H9 (cell line): ENCODE results near the gene SPRED3. TPM values are rescaled to one million over a fixed set of nuclear protein-coding genes. Genes with fewer than 3 reads are reported as not detected.
A peak's percentile ranks its signal among the peaks of the same experiment; 100 is the strongest.

ENCODE experiments used
- DNase-seq: peaks from one replicate; pipeline ENCODE4 v3.0.0-alpha.2; 2017
- H2AFZ ChIP-seq: one replicate; pipeline ENCODE4 v1.6.1; 2013; ENCODE audit warnings: mild to moderate bottlenecking, low read length, control low read depth, moderate library complexity
- H2AK5ac ChIP-seq: 2 replicates; pipeline ENCODE4 v1.6.1; 2013; ENCODE audit warnings: low read length, control low read depth, mixed read lengths; ENCODE audit not compliant: insufficient read length
- H2BK120ac ChIP-seq: one replicate; pipeline ENCODE4 v1.6.1; 2013; ENCODE audit warnings: low read depth, mild to moderate bottlenecking, low read length, control low read depth, inconsistent platforms; ENCODE audit not compliant: poor library complexity, severe bottlenecking
- H2BK12ac ChIP-seq: 2 replicates; pipeline ENCODE4 v1.6.1; 2013; ENCODE audit warnings: low read length, control low read depth, mixed read lengths, low read depth; ENCODE audit not compliant: insufficient read length
- H2BK15ac ChIP-seq: 2 replicates; pipeline ENCODE4 v1.6.1; 2013; ENCODE audit warnings: low read depth, low read length, control low read depth
- H2BK20ac ChIP-seq: one replicate; pipeline ENCODE4 v1.6.1; 2013; ENCODE audit warnings: low read depth, mild to moderate bottlenecking, low read length, control low read depth, inconsistent platforms; ENCODE audit not compliant: poor library complexity, severe bottlenecking
- H2BK5ac ChIP-seq: 2 replicates; pipeline ENCODE4 v1.6.1; 2013; ENCODE audit warnings: low read length, control low read depth, mixed read lengths; ENCODE audit not compliant: insufficient read length
- H3K14ac ChIP-seq: 2 replicates; pipeline ENCODE4 v1.6.1; 2013; ENCODE audit warnings: low read length, control low read depth; ENCODE audit not compliant: insufficient read depth
- H3K18ac ChIP-seq: 2 replicates; pipeline ENCODE4 v1.6.1; 2013; ENCODE audit warnings: low read depth, mild to moderate bottlenecking, mixed read lengths, low read length, control low read depth; ENCODE audit not compliant: insufficient read length
- H3K23ac ChIP-seq: 2 replicates; pipeline ENCODE4 v1.6.1; 2013; ENCODE audit warnings: low read length, control low read depth, mixed read lengths, low read depth; ENCODE audit not compliant: insufficient read length
- H3K23me2 ChIP-seq: 2 replicates; pipeline ENCODE4 v1.6.1; 2013; ENCODE audit warnings: low read depth, mild to moderate bottlenecking, mixed read lengths, low read length, control low read depth; ENCODE audit not compliant: insufficient read length, poor library complexity, severe bottlenecking
- H3K27ac ChIP-seq: 2 replicates; pipeline ENCODE4 v1.5.1; 2013; ENCODE audit warnings: low read length, control low read depth, mixed read lengths, low read depth; ENCODE audit not compliant: insufficient read length
- H3K27me3 ChIP-seq: 2 replicates; pipeline ENCODE4 v1.6.1; 2013; ENCODE audit warnings: low read length, control low read depth, inconsistent platforms; ENCODE audit not compliant: insufficient read depth
- H3K4ac ChIP-seq: 2 replicates; pipeline ENCODE4 v1.6.1; 2013; ENCODE audit warnings: low read depth, mild to moderate bottlenecking, control low read depth, inconsistent platforms, low read length, moderate library complexity
- H3K4me1 ChIP-seq: 2 replicates; pipeline ENCODE4 v1.6.1; 2013; ENCODE audit warnings: low read length, control low read depth, inconsistent platforms; ENCODE audit not compliant: insufficient read depth
- H3K4me2 ChIP-seq: 2 replicates; pipeline ENCODE4 v1.6.1; 2013; ENCODE audit warnings: low read length, control low read depth, mixed read lengths; ENCODE audit not compliant: insufficient read length, insufficient read depth
- H3K56ac ChIP-seq: 2 replicates; pipeline ENCODE4 v1.6.1; 2013; ENCODE audit warnings: low read depth, mild to moderate bottlenecking, mixed read lengths, low read length, control low read depth; ENCODE audit not compliant: insufficient read length
- H3K79me1 ChIP-seq: 2 replicates; pipeline ENCODE4 v1.6.1; 2013; ENCODE audit warnings: low read depth, mild to moderate bottlenecking, moderate library complexity, low read length, control low read depth, inconsistent platforms; ENCODE audit not compliant: insufficient read depth, poor library complexity, severe bottlenecking
- H3K79me2 ChIP-seq: 2 replicates; pipeline ENCODE4 v1.6.1; 2013; ENCODE audit warnings: low read length, control low read depth, inconsistent platforms; ENCODE audit not compliant: insufficient read depth
- H3K9ac ChIP-seq: 2 replicates; pipeline ENCODE4 v1.6.1; 2013; ENCODE audit warnings: low read length, control low read depth, mixed read lengths; ENCODE audit not compliant: insufficient read length; ENCODE audit errors: extremely low read depth
- H3K9me3 ChIP-seq: one replicate; pipeline ENCODE4 v1.6.1; 2013; ENCODE audit warnings: low read depth, low read length, inconsistent platforms; ENCODE audit not compliant: control insufficient read depth
- H3T11ph ChIP-seq: one replicate; pipeline ENCODE4 v1.6.1; 2013; ENCODE audit warnings: mild to moderate bottlenecking, low read length, control low read depth, inconsistent platforms
- H4K20me1 ChIP-seq: one replicate; pipeline ENCODE4 v1.6.1; 2013; ENCODE audit not compliant: control insufficient read depth, insufficient read length, insufficient read depth
- H4K5ac ChIP-seq: 2 replicates; pipeline ENCODE4 v1.6.1; 2013; ENCODE audit warnings: low read depth, mild to moderate bottlenecking, mixed read lengths, low read length, control low read depth; ENCODE audit not compliant: insufficient read length
- H4K8ac ChIP-seq: replicated peaks from 2 replicates; pipeline ENCODE4 v1.6.1; 2013; ENCODE audit warnings: low read length, control low read depth, mixed read lengths, low read depth; ENCODE audit not compliant: insufficient read length
- H4K91ac ChIP-seq: 2 replicates; pipeline ENCODE4 v1.6.1; 2013; ENCODE audit warnings: low read depth, mild to moderate bottlenecking, moderate library complexity, mixed read lengths, low read length, control low read depth; ENCODE audit not compliant: insufficient read length
- H3K27ac Mint-ChIP-seq, 3 experiments: 2 replicates in 2 of 3; 3 replicates in 1 of 3; pipeline ENCODE4 v1.8.0; 2020 to 2021; ENCODE audit warnings: mixed read lengths in 3 of 3, mild to moderate bottlenecking in 1 of 3, moderate library complexity in 1 of 3
- H3K27me3 Mint-ChIP-seq: 2 replicates; pipeline ENCODE4 v1.8.0; 2021; ENCODE audit warnings: low read depth, mild to moderate bottlenecking, moderate library complexity, mixed read lengths
- H3K36me3 Mint-ChIP-seq, 3 experiments: 2 replicates in 2 of 3; 3 replicates in 1 of 3; pipeline ENCODE4 v1.8.0; 2020 to 2021; ENCODE audit warnings: low read depth in 3 of 3, mixed read lengths in 3 of 3; ENCODE audit not compliant: insufficient read depth in 1 of 3
- H3K4me1 Mint-ChIP-seq, 2 experiments: 2 replicates each; pipeline ENCODE4 v1.8.0; 2020; ENCODE audit warnings: mixed read lengths in 2 of 2
- H3K4me3 Mint-ChIP-seq, 2 experiments: 2 replicates in 1 of 2; 3 replicates in 1 of 2; pipeline ENCODE4 v1.8.0; 2020 to 2021; ENCODE audit warnings: mild to moderate bottlenecking in 2 of 2, mixed read lengths in 2 of 2, moderate library complexity in 1 of 2
- H3K9me3 Mint-ChIP-seq, 2 experiments: 2 replicates in 1 of 2; 3 replicates in 1 of 2; pipeline ENCODE4 v1.8.0; 2020; ENCODE audit warnings: mild to moderate bottlenecking in 2 of 2, mixed read lengths in 2 of 2, moderate library complexity in 1 of 2
- WGBS: extraction: QIAGEN DNeasy Blood & Tissue Kit; methylation state at CpG from one replicate; pipeline ENCODE4 v1.1.7; 2013; ENCODE audit warnings: missing lambda C conversion rate, low lambda C conversion rate, mixed read lengths; ENCODE audit not compliant: insufficient read length; ENCODE audit errors: extremely low coverage; 5-methylcytosine and 5-hydroxymethylcytosine counted together
- total RNA-seq: library from RNA; stranded (reverse); gene quantifications from 2 replicates; pipeline ENCODE4 v1.2.1, GENCODE V29; 2021
- TF ChIP-seq, protein P1 (sequence below): fragments of 200-600 bp; sonication (generic); conservative IDR thresholded peaks from 3 replicates; pipeline ENCODE4 v1.8.0; 2021; ENCODE audit warnings: antibody characterized with exemption, mild to moderate bottlenecking

Gene SPRED3
- total RNA-seq, 1 experiment from 2014 or later: 16.4 TPM

DNA sequence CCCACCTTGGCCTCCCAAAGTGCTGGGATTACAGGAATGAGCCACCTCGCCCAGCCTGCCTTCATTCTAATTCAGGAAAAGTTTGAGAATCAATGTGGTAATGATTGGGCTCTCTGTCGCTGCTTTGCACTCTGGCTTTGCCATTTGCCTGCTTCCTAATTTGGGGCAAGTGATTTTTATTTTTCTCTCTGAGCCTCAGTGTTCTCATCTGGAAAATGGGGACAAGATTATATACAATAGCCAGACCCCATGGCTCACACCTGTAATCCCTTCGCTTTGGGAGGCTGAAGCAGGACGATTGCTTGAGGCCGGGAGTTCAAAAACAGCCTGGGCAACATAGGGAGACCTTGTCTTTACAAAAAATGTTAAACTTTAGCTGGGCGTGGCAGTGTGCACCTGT, 48.8 kb downstream of the SPRED3 start:
- H3K23me2 ChIP-seq: peaks cover 8% of the 10 kb centered on the region
- no peaks in the 10 kb centered on the region for H3K9me3 ChIP-seq
- H3K79me1 ChIP-seq: no peaks in the 10 kb centered on the region
- no peak overlapping the region for H3K18ac ChIP-seq
- H2AFZ ChIP-seq: no peak overlapping the region
- H3K56ac ChIP-seq: no peak overlapping the region
- H3K27ac ChIP-seq: no peak overlapping the region
- H3K27me3 ChIP-seq: no peaks in the 10 kb centered on the region
- Mint-ChIP-seq H3K4me3 (no peak overlapping the region), H3K27me3 (no peaks in the 10 kb centered on the region), H3K9me3 (no peaks in the 10 kb centered on the region), H3K36me3 (peaks cover 0 to 12% (median 6%) of the 10 kb centered on the region in 3 experiments; a peak in 4 of 7 replicates), H3K27ac (0 out of 7 replicates have a peak overlapping the region, but pooled peaks of 1 of the 3 experiments have one; percentile 47), H3K4me1 (peaks cover 20 to 32% of the 10 kb centered on the region in 2 experiments)
- H2BK20ac ChIP-seq: no peak overlapping the region
- no peak overlapping the region for H3K23ac ChIP-seq
- no peak overlapping the region for H3K4me2 ChIP-seq
- no peaks in the 10 kb centered on the region for H4K20me1 ChIP-seq
- H3K14ac ChIP-seq: no peak overlapping the region
- no peaks in the 10 kb centered on the region for H3K79me2 ChIP-seq
- no peaks in the 10 kb centered on the region for H3K4me1 ChIP-seq
- H3K9ac ChIP-seq: no peak overlapping the region
- H2BK120ac ChIP-seq: no peak overlapping the region
- no peak overlapping the region for H4K8ac ChIP-seq
- no peak overlapping the region for H2AK5ac ChIP-seq
- WGBS: no CpG with 5 or more reads among the region's 6 CpGs
- no peak overlapping the region for H4K91ac ChIP-seq
- DNase-seq: no peak
- TF ChIP-seq, protein P1, sequence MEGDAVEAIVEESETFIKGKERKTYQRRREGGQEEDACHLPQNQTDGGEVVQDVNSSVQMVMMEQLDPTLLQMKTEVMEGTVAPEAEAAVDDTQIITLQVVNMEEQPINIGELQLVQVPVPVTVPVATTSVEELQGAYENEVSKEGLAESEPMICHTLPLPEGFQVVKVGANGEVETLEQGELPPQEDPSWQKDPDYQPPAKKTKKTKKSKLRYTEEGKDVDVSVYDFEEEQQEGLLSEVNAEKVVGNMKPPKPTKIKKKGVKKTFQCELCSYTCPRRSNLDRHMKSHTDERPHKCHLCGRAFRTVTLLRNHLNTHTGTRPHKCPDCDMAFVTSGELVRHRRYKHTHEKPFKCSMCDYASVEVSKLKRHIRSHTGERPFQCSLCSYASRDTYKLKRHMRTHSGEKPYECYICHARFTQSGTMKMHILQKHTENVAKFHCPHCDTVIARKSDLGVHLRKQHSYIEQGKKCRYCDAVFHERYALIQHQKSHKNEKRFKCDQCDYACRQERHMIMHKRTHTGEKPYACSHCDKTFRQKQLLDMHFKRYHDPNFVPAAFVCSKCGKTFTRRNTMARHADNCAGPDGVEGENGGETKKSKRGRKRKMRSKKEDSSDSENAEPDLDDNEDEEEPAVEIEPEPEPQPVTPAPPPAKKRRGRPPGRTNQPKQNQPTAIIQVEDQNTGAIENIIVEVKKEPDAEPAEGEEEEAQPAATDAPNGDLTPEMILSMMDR: no peak
- H3T11ph ChIP-seq: no peak overlapping the region
- no peak overlapping the region for H2BK15ac ChIP-seq
- no peak overlapping the region for H4K5ac ChIP-seq
- no peak overlapping the region for H2BK12ac ChIP-seq
- no peak overlapping the region for H2BK5ac ChIP-seq
- H3K4ac ChIP-seq: no peak overlapping the region
